Smooth muscle cell (in vitro differentiated cells): ENCODE data around the gene ANKRD10. TPM values are rescaled to one million over a fixed set of nuclear protein-coding genes. Genes with fewer than 3 reads are reported as not detected.

Source experiments
- DNase-seq: peaks from one replicate; lab custom pipeline; 2025; ENCODE audit not compliant: unreplicated experiment; lab: John Stamatoyannopoulos, UW
- H2AFZ ChIP-seq: fragments of 200-600 bp; sonication (generic); 2 replicates; pipeline ENCODE4 v1.6.0; 2016; ENCODE audit warnings: antibody characterized with exemption, low read depth, mild to moderate bottlenecking
- H3F3A ChIP-seq: fragments of 200-600 bp; sonication (generic); 2 replicates; pipeline ENCODE4 v1.6.0; 2017; ENCODE audit warnings: antibody characterized with exemption, low read depth
- H3K27ac ChIP-seq: fragments of 200-600 bp; sonication (generic); 2 replicates; pipeline ENCODE4 v1.5.1; 2016; ENCODE audit warnings: low read depth, mild to moderate bottlenecking
- H3K27me3 ChIP-seq: fragments of 200-600 bp; sonication (generic); 2 replicates; pipeline ENCODE4 v1.6.1; 2016; ENCODE audit warnings: low read depth, mild to moderate bottlenecking
- H3K36me3 ChIP-seq: fragments of 200-600 bp; sonication (generic); 2 replicates; pipeline ENCODE4 v1.5.1; 2016; ENCODE audit warnings: low read depth
- H3K4me1 ChIP-seq: fragments of 200-600 bp; sonication (generic); 2 replicates; pipeline ENCODE4 v1.5.1; 2016; ENCODE audit warnings: low read depth
- H3K4me2 ChIP-seq: fragments of 200-600 bp; sonication (generic); 2 replicates; pipeline ENCODE4 v1.6.0; 2016; ENCODE audit warnings: mild to moderate bottlenecking
- H3K4me3 ChIP-seq: fragments of 200-600 bp; sonication (generic); 2 replicates; pipeline ENCODE4 v1.5.1; 2016; ENCODE audit warnings: mild to moderate bottlenecking
- H3K79me2 ChIP-seq: fragments of 200-600 bp; sonication (generic); 2 replicates; pipeline ENCODE4 v1.6.0; 2016; ENCODE audit warnings: low read depth, mild to moderate bottlenecking
- H3K9ac ChIP-seq: fragments of 200-600 bp; sonication (generic); 2 replicates; pipeline ENCODE4 v1.6.0; 2016; ENCODE audit warnings: low read depth
- H3K9me3 ChIP-seq: fragments of 200-600 bp; sonication (generic); replicated peaks from 2 replicates; pipeline ENCODE4 v1.5.1; 2016; ENCODE audit warnings: low read depth
- H4K20me1 ChIP-seq: fragments of 200-600 bp; sonication (generic); 2 replicates; pipeline ENCODE4 v1.6.0; 2016; ENCODE audit warnings: low read depth
- WGBS: methylation state at CpG from one replicate; pipeline ENCODE4 v1.1.7; 2016; ENCODE audit warnings: low lambda C conversion rate; 5-methylcytosine and 5-hydroxymethylcytosine counted together
- polyA plus RNA-seq: library from polyadenylated mRNA; unstranded; fragments of >200 nt; fragmentation: Nextera tagmentation; extraction: Ambion mirVana; gene quantifications from 2 replicates; pipeline ENCODE4 v1.2.1, GENCODE V29; 2016
- total RNA-seq: library from RNA; depleted of rRNA; stranded (reverse); fragments of >200 nt; gene quantifications from 2 replicates; pipeline ENCODE4 v1.2.3, GENCODE V29; 2014
- TF ChIP-seq, protein P1 (sequence below): fragments of 200-600 bp; sonication (generic); IDR thresholded peaks from 2 replicates; pipeline ENCODE4 v1.5.1; 2017; ENCODE audit warnings: borderline replicate concordance, mild to moderate bottlenecking, antibody characterized with exemption; ENCODE audit not compliant: insufficient read depth, poor library complexity, severe bottlenecking

The ANKRD10 gene
- total RNA-seq (61.8 and 77.4 TPM in 2 replicates), polyA plus RNA-seq (31.0 and 42.8 TPM in 2 replicates)

DNA sequence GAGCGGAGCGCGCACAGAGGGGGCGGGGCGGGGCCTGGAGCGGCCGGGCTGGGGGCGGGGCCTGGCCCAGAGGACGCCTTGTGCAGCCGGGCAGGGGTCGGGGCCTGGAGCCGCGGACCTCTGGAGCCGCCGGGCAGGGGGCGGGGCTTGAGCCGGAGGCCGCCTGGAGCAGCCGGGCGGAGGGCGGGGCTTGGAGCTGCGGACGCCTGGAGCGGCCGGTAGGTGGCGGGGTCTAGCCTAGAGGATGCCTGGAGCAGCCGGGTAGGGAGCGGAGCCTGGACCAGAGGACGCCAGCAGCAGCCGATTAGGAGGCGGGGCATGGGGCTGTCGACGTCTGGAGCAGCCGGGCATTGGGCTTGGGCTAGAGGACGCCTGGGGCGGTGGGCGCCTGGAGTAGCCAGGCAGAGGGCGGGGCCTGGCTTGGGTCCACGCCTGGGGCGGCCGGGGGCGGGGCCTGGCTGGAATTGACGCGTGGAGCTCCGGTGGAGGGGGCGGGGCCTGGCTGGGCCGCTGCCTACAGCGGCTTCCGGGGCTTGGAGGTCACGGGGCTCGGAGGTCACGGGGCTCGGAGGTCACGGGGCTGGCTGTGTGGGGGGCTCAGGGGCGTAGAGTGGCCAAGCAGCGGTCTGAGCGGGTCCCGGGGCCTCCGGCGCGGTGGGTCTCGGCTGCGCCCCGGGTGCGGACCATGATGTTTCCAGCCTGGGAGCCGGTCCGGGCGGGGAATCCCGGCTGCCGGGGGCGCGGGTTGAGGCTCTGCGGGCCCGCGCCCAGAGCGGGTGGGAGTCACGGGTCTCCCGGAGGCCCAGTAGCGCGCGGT, at the start of gene ANKRD10:
Gene ANKRD10 (minus strand): TSS at position 13 of the 817 bp plus-strand sequence. CDS start 135 bp downstream, outside the sequence.
- Histone ChIP-seq H3K4me2 (peak within 1 kb of the TSS; percentile 88), H3K27ac (peak within 1 kb of the TSS; percentile 97), H3K4me1 (peaks cover 23% of the 10 kb centered on the region), H4K20me1 (peaks cover 40% of the 10 kb centered on the region), H3K27me3 (no peaks in the 10 kb centered on the region), H2AFZ (peak within 1 kb of the TSS; percentile 68), H3F3A (no peaks in the 10 kb centered on the region), H3K4me3 (peak within 1 kb of the TSS; percentile 98), H3K79me2 (peaks cover 39% of the 10 kb centered on the region), H3K36me3 (no peaks in the 10 kb centered on the region), H3K9ac (peak within 1 kb of the TSS; percentile 97), H3K9me3 (no peaks in the 10 kb centered on the region)
- peak; percentile 97 for DNase-seq
- TF ChIP-seq, protein P1, sequence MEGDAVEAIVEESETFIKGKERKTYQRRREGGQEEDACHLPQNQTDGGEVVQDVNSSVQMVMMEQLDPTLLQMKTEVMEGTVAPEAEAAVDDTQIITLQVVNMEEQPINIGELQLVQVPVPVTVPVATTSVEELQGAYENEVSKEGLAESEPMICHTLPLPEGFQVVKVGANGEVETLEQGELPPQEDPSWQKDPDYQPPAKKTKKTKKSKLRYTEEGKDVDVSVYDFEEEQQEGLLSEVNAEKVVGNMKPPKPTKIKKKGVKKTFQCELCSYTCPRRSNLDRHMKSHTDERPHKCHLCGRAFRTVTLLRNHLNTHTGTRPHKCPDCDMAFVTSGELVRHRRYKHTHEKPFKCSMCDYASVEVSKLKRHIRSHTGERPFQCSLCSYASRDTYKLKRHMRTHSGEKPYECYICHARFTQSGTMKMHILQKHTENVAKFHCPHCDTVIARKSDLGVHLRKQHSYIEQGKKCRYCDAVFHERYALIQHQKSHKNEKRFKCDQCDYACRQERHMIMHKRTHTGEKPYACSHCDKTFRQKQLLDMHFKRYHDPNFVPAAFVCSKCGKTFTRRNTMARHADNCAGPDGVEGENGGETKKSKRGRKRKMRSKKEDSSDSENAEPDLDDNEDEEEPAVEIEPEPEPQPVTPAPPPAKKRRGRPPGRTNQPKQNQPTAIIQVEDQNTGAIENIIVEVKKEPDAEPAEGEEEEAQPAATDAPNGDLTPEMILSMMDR: peak; percentile 82
- WGBS: 1% methylated on average over 36 of the region's 81 CpGs

DNA sequence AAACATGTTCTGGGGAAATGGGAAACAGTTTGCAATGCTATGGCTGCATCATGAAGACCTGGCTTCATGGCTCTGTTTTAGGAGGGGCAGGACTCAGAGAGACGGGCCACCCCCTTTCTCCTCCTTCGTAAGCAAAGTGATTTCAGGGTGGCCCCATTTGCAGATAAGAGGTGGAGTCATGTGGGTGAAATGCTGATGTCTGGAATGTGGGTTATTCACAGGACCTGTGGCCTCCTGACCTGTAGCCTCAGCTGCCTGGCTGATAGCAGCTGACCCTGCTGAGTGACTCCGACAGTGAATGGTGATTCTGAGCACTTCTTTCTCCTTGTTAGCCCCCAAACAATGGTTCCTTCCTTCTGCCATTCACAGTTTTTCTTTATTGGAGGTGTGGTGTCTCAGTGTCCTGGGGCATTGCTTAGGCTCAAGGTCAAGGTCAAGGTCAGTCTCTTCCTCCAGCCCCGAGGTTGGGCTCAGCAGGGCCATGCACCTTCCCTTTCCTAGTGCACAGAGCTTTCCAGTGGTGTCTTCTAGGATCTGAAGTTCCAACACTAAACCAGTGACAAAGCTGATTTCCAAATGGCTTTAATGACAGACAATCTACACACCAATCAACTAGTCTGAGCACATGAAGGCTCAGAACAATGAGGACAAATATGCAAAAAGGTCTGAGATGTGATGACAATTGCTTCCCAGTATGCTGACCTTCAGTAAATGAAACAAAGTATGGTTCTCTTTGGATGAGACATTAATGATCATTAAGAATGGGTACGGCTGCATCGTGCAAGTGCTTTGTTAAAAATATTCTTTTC, 49.6 kb upstream of the ANKRD10 start:
- H3K27me3 ChIP-seq: no peaks in the 10 kb centered on the region
- H3K79me2 ChIP-seq: no peaks in the 10 kb centered on the region
- 84% methylated on average over 6 of the region's 6 CpGs for WGBS
- no peak overlapping the region for H3K4me3 ChIP-seq
- TF ChIP-seq, protein P1: no peak
- no peak overlapping the region for H3K4me2 ChIP-seq
- peak overlapping the region; percentile 14 for H3K9ac ChIP-seq
- H2AFZ ChIP-seq: no peak overlapping the region
- peak overlapping the region; percentile 76 for H3K27ac ChIP-seq
- H3F3A ChIP-seq: no peaks in the 10 kb centered on the region
- no peaks in the 10 kb centered on the region for H4K20me1 ChIP-seq
- H3K4me1 ChIP-seq: no peaks in the 10 kb centered on the region
- DNase-seq: no peak
- peaks cover 5% of the 10 kb centered on the region for H3K9me3 ChIP-seq
- no peaks in the 10 kb centered on the region for H3K36me3 ChIP-seq

DNA sequence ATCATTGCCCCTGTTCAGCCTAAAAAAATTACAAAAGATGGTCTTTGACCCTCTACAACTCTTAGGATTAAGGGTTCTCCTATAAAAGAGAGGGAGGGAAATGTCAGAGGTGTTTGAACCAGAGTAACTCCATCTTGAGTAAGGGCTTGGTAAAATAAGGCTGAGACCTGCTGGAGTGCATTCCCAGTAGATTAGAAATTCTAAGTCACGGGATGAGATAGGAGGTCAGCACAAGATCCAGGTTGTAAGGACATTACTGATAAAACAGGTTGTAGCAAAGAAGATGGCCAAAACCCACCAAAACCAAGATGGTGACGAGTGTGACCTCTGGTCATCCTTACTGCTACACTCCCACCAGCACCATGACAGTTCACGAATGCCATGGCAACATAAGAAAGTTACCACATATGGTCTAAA, 48.7 kb upstream of the ANKRD10 start:
- Histone ChIP-seq H3K4me1 (no peaks in the 10 kb centered on the region), H3K36me3 (no peaks in the 10 kb centered on the region), H4K20me1 (no peaks in the 10 kb centered on the region), H3K4me3 (no peak overlapping the region), H3K27ac (no peak overlapping the region), H3K9me3 (peaks cover 5% of the 10 kb centered on the region), H2AFZ (no peak overlapping the region), H3F3A (no peaks in the 10 kb centered on the region), H3K79me2 (no peaks in the 10 kb centered on the region), H3K9ac (no peak overlapping the region), H3K4me2 (no peak overlapping the region), H3K27me3 (no peaks in the 10 kb centered on the region)
- 81% methylated on average over 3 of the region's 3 CpGs for WGBS
- TF ChIP-seq, protein P1: no peak
- DNase-seq: no peak
